ENCODE results near the gene RABGAP1L. TPM values are rescaled to one million over a fixed set of nuclear protein-coding genes. Genes with fewer than 3 reads are reported as not detected.

RABGAP1L gene
- total and polyA plus RNA-seq, 10 of the 15 experiments (the other 5 are each of a cell fraction or from before 2014, with no cell fraction given): 5.8 to 194 (median 113) TPM

DNA sequence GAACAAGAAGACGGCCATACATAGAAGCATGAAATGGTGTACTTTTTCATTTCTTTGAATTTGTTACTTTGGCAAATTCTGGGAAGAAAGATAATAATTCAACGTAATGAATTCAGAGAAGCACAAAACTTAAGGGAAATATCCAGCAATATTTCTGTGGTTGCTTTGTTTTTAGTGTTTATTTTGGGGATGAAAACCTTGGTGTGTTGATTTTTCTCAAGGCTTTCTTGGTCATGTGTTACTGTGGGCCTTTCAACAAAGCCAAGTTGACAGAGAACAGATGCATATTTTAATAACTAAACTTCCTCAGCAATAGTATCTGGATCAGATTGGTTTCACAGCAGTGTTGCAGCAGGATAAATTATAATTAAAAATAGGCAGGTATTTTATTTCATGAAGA, 561.9 kb downstream of the RABGAP1L start:
- Histone ChIP-seq H3K9ac (ENCODE audit: control insufficient read depth, insufficient read depth, low read length) (no peak overlapping the region), H4K20me1 (ENCODE audit: control insufficient read depth, insufficient read depth) (no peaks in the 10 kb centered on the region), H3K36me3 (ENCODE audit: control insufficient read depth in 2 of 2, insufficient read depth in 2 of 2, low read length in 1 of 2) (no peaks in the 10 kb centered on the region; a peak in 1 of 4 replicates), H3K4me3 (no peak overlapping the region), H3K27ac (ENCODE audit: control insufficient read depth, insufficient read depth) (no peak overlapping the region), H3K27me3 (replicated peaks in 1 of 2; ENCODE audit: control insufficient read depth in 2 of 2, insufficient read depth in 2 of 2, low read length in 1 of 2) (no peaks in the 10 kb centered on the region), H3K4me2 (ENCODE audit: control insufficient read depth, insufficient read depth) (no peak overlapping the region), H3K79me2 (ENCODE audit: control insufficient read depth, insufficient read depth, low read length) (no peaks in the 10 kb centered on the region), H3K4me1 (ENCODE audit: control insufficient read depth, insufficient read depth, low read length) (no peaks in the 10 kb centered on the region), H2AFZ (ENCODE audit: control insufficient read depth, low read depth, low read length) (no peak overlapping the region), H3K9me3 (replicated peaks; ENCODE audit: control insufficient read depth, insufficient read depth, low read length) (no peaks in the 10 kb centered on the region)
- ChIA-PET CTCF (no interaction called here), POLR2A (no interaction called here), RAD21 (ENCODE audit: unreplicated experiment) (no interaction called here), SMC1A (ENCODE audit: uncharacterized antibody, unreplicated experiment) (no interaction called here)
- 98% methylated on average over 2 of the region's 2 CpGs for whole genome bisulfite sequencing (ENCODE audit: insufficient coverage, insufficient replicate concordance, low lambda C conversion rate, missing lambda C conversion rate)
- FAIRE-seq (no peak), ATAC-seq (no peak), DNase-seq (ENCODE audit: low read depth, low spot score) (no peak)
- in situ Hi-C loops (cut with MboI) (no loop called here), intact Hi-C loops (cut with micrococcal nuclease; ENCODE audit: unreplicated experiment) (loop anchor here (10.0 kb wide), 1 partner anchor 306 kb away; no protein-coding TSS in a partner anchor)
- no TSS peak for BruUV-seq (replicated peaks)
- TF ChIP-seq SIN3A (IDR thresholded peaks at IDR 0.05; ENCODE audit: low read depth, low read length) (no peak), POLR2A (IDR thresholded peaks at IDR 0.05; ENCODE audit: low read depth, low read length) (no peak), HDAC6 (IDR thresholded peaks at IDR 0.05; ENCODE audit: unreplicated experiment) (no peak)
- TF ChIP-seq, protein P1, sequence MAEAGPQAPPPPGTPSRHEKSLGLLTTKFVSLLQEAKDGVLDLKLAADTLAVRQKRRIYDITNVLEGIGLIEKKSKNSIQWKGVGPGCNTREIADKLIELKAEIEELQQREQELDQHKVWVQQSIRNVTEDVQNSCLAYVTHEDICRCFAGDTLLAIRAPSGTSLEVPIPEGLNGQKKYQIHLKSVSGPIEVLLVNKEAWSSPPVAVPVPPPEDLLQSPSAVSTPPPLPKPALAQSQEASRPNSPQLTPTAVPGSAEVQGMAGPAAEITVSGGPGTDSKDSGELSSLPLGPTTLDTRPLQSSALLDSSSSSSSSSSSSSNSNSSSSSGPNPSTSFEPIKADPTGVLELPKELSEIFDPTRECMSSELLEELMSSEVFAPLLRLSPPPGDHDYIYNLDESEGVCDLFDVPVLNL (IDR thresholded peaks at IDR 0.05; ENCODE audit: low read depth, low read length): no peak

DNA sequence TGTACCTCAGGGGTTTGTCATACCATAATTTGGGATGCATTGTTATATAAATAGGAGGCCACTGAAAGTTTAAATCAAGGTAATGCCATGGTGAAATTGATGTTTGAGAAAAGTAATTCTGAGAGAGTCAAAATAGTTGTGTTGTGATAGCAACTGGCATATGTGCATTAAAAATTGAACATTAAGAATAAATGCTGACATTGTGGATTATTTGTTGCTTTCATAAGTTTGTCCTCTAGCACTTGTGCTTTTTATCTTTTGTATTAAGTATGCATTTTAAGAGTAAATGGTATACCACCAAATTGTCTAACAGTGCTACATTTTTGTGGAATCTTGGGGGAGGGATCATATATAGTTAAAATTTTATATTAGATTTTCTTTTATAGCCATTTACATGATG, 564.5 kb downstream of the RABGAP1L start:
- H3K79me2 ChIP-seq (ENCODE audit: control insufficient read depth, insufficient read depth, low read length): no peaks in the 10 kb centered on the region
- H3K4me2 ChIP-seq (ENCODE audit: control insufficient read depth, insufficient read depth): no peak overlapping the region
- no TSS peak for BruUV-seq (replicated peaks)
- no peak overlapping the region for H2AFZ ChIP-seq (ENCODE audit: control insufficient read depth, low read depth, low read length)
- in situ Hi-C loops (cut with MboI) (no loop called here), intact Hi-C loops (cut with micrococcal nuclease; ENCODE audit: unreplicated experiment) (loop anchor here (10.0 kb wide), 1 partner anchor 309 kb away; no protein-coding TSS in a partner anchor)
- H3K36me3 ChIP-seq (ENCODE audit: control insufficient read depth in 2 of 2, insufficient read depth in 2 of 2, low read length in 1 of 2): no peaks in the 10 kb centered on the region; a peak in 1 of 4 replicates
- no peak overlapping the region for H3K9ac ChIP-seq (ENCODE audit: control insufficient read depth, insufficient read depth, low read length)
- H3K27me3 ChIP-seq (replicated peaks in 1 of 2; ENCODE audit: control insufficient read depth in 2 of 2, insufficient read depth in 2 of 2, low read length in 1 of 2): no peaks in the 10 kb centered on the region
- no peaks in the 10 kb centered on the region for H4K20me1 ChIP-seq (ENCODE audit: control insufficient read depth, insufficient read depth)
- RAD21 ChIA-PET (ENCODE audit: unreplicated experiment): interaction anchor here (0.5 to 0.6 kb wide), 2 partner anchors 548 to 822 kb away, joined by 3 read pairs; no protein-coding TSS in a partner anchor
- H3K27ac ChIP-seq (ENCODE audit: control insufficient read depth, insufficient read depth): no peak overlapping the region
- no peak for TF ChIP-seq HCFC1 (IDR thresholded peaks at IDR 0.05; ENCODE audit: low read length)
- POLR2A ChIA-PET: no interaction called here
- no peak for DNase-seq (ENCODE audit: low read depth, low spot score)
- CTCF ChIA-PET: interaction anchor here (1.1 kb wide), 1 partner anchor 461 kb away, joined by 4 read pairs; no protein-coding TSS in a partner anchor
- FAIRE-seq: no peak
- H3K4me3 ChIP-seq: no peak overlapping the region
- no peak for ATAC-seq
- H3K9me3 ChIP-seq (replicated peaks; ENCODE audit: control insufficient read depth, insufficient read depth, low read length): no peaks in the 10 kb centered on the region
- SMC1A ChIA-PET (ENCODE audit: uncharacterized antibody, unreplicated experiment): no interaction called here
- peaks cover 4% of the 10 kb centered on the region for H3K4me1 ChIP-seq (ENCODE audit: control insufficient read depth, insufficient read depth, low read length)

All from GM12878 (cell line).